ENCODE measurements around the gene HECW1. TPM values are rescaled to one million over a fixed set of nuclear protein-coding genes. Genes with fewer than 3 reads are reported as not detected.

Gene HECW1
- total and polyA plus RNA-seq, 2 experiments from 2014 or later = 11.0 to 21.8 TPM

- Histone ChIP-seq H3K4me3 (no peak overlapping the region), H3K9me2 (ENCODE audit: insufficient read depth) (0 out of 2 replicates have a peak, but pooled peaks cover 2% of the 10 kb centered on the region), H3F3A (replicated peaks; ENCODE audit: low read depth) (no peaks in the 10 kb centered on the region), H3K36me3 (ENCODE audit: insufficient read depth) (no peaks in the 10 kb centered on the region), H3K79me2 (replicated peaks; ENCODE audit: insufficient read depth) (no peaks in the 10 kb centered on the region), H2AFZ (no peak overlapping the region), H3K4me2 (no peak overlapping the region), H3K27me3 (ENCODE audit: insufficient read depth) (no peaks in the 10 kb centered on the region), H3K27ac (ENCODE audit: low read depth) (no peak overlapping the region), H3K4me1 (ENCODE audit: insufficient read depth) (no peaks in the 10 kb centered on the region), H4K20me1 (replicated peaks; ENCODE audit: insufficient read depth) (no peaks in the 10 kb centered on the region)
- no peak for DNase-seq (ENCODE audit: low spot score)
- Mint-ChIP-seq H3K27ac (no peak overlapping the region), H3K4me1 (peaks cover 11% of the 10 kb centered on the region), H3K36me3 (ENCODE audit: low read depth) (no peaks in the 10 kb centered on the region), H3K27me3 (ENCODE audit: insufficient read depth, low read depth, poor library complexity) (peaks cover 1% of the 10 kb centered on the region), H3K9me3 (no peaks in the 10 kb centered on the region), H3K4me3 (no peak overlapping the region)
- TF ChIP-seq CREB1 (CRISPR knock-in tag; IDR thresholded peaks at IDR 0.05; ENCODE audit: low read depth) = no peak
- no peak for TF ChIP-seq EZH2 (IDR thresholded peaks at IDR 0.05; ENCODE audit: low read depth, unreplicated experiment)
- no peak for TF ChIP-seq ZNF331 (CRISPR knock-in tag; IDR thresholded peaks at IDR 0.05; ENCODE audit: low read depth)
- no peak for TF ChIP-seq EZH2phosphoT487 (IDR thresholded peaks at IDR 0.05; ENCODE audit: unreplicated experiment)
- TF ChIP-seq ETS1 (IDR thresholded peaks at IDR 0.05) = no peak
- TF ChIP-seq NANOG (IDR thresholded peaks at IDR 0.05; ENCODE audit: borderline replicate concordance) = no peak
- no peak for TF ChIP-seq ZNF114 (CRISPR knock-in tag; IDR thresholded peaks at IDR 0.05)
- ATAC-seq = no peak
Observed at GRCh38 chr7:43520201-43520600, 407.8 kb downstream of the HECW1 start.

GRCh38 chr7:43522406-43523156 is 410.1 kb downstream of the HECW1 start:
- H2AFZ ChIP-seq = no peak overlapping the region
- Mint-ChIP-seq H3K4me3 (no peak overlapping the region), H3K27ac (no peak overlapping the region), H3K4me1 (peaks cover 2% of the 10 kb centered on the region; the same call in 2 of the 3 replicates), H3K27me3 (ENCODE audit: insufficient read depth, low read depth, poor library complexity) (peaks cover 1% of the 10 kb centered on the region), H3K9me3 (no peaks in the 10 kb centered on the region), H3K36me3 (ENCODE audit: low read depth) (no peaks in the 10 kb centered on the region)
- no peaks in the 10 kb centered on the region for H3K27me3 ChIP-seq (ENCODE audit: insufficient read depth)
- H3K79me2 ChIP-seq (replicated peaks; ENCODE audit: insufficient read depth) = no peaks in the 10 kb centered on the region
- no peak overlapping the region for H3K4me3 ChIP-seq
- no peak overlapping the region for H3K27ac ChIP-seq (ENCODE audit: low read depth)
- H3K9me2 ChIP-seq (ENCODE audit: insufficient read depth) = 0 out of 2 replicates have a peak, but pooled peaks cover 5% of the 10 kb centered on the region
- ATAC-seq (no peak), DNase-seq (ENCODE audit: low spot score) (no peak)
- no peaks in the 10 kb centered on the region for H3K4me1 ChIP-seq (ENCODE audit: insufficient read depth)
- no peaks in the 10 kb centered on the region for H4K20me1 ChIP-seq (replicated peaks; ENCODE audit: insufficient read depth)
- no peaks in the 10 kb centered on the region for H3K36me3 ChIP-seq (ENCODE audit: insufficient read depth)
- no peaks in the 10 kb centered on the region for H3F3A ChIP-seq (replicated peaks; ENCODE audit: low read depth)
- no peak overlapping the region for H3K4me2 ChIP-seq
- TF ChIP-seq ZNF114 (CRISPR knock-in tag; IDR thresholded peaks at IDR 0.05) (no peak), JUNB (IDR thresholded peaks at IDR 0.05; ENCODE audit: unreplicated experiment) (no peak), STAT1 (IDR thresholded peaks at IDR 0.05; ENCODE audit: unreplicated experiment) (no peak), CREB1 (CRISPR knock-in tag; IDR thresholded peaks at IDR 0.05; ENCODE audit: low read depth) (no peak), ZNF331 (CRISPR knock-in tag; IDR thresholded peaks at IDR 0.05; ENCODE audit: low read depth) (no peak), ETS1 (IDR thresholded peaks at IDR 0.05) (no peak), NANOG (IDR thresholded peaks at IDR 0.05; ENCODE audit: borderline replicate concordance) (no peak), ZNF462 (CRISPR knock-in tag; IDR thresholded peaks at IDR 0.05) (no peak)
